Neural cell (in vitro differentiated cells): ENCODE data around the gene PP2D1. TPM values are rescaled to one million over a fixed set of nuclear protein-coding genes. Genes with fewer than 3 reads are reported as not detected.

Source experiments
- H2AFZ ChIP-seq: fragments of 200-600, 300-800 bp; sonication (generic), shearing (Covaris generic); 2 replicates; pipeline ENCODE4 v1.6.0; 2014; ENCODE audit warnings: low read depth, mild to moderate bottlenecking, antibody characterized with exemption, low read length, moderate library complexity
- H3F3A ChIP-seq: fragments of 200-600 bp; shearing (Covaris generic); 2 replicates; pipeline ENCODE4 v1.6.1; 2016; ENCODE audit warnings: mild to moderate bottlenecking, moderate library complexity, mixed read lengths, antibody characterized with exemption, low read length; ENCODE audit not compliant: insufficient read depth, poor library complexity, severe bottlenecking
- H3K27ac ChIP-seq: fragments of 200-600, 300-800 bp; sonication (generic), shearing (Covaris generic); 2 replicates; pipeline ENCODE4 v1.5.1; 2014; ENCODE audit warnings: mild to moderate bottlenecking, low read length, moderate library complexity
- H3K27me3 ChIP-seq: fragments of 300-800, 200-600 bp; sonication (generic), shearing (Covaris generic); 2 replicates; pipeline ENCODE4 v1.6.0; 2014; ENCODE audit warnings: mild to moderate bottlenecking, low read depth, low read length, moderate library complexity; ENCODE audit not compliant: insufficient read depth
- H3K36me3 ChIP-seq: fragments of 300-800, 200-600 bp; sonication (generic), shearing (Covaris generic); 2 replicates; pipeline ENCODE4 v1.5.1; 2014; ENCODE audit warnings: mild to moderate bottlenecking, antibody characterized with exemption, low read length, moderate library complexity; ENCODE audit not compliant: insufficient read depth
- H3K4me2 ChIP-seq: fragments of 300-800, 200-600 bp; sonication (generic), shearing (Covaris generic); 2 replicates; pipeline ENCODE4 v1.6.0; 2014; ENCODE audit warnings: mild to moderate bottlenecking, low read length
- H3K4me3 ChIP-seq: fragments of 300-800, 200-600 bp; sonication (generic), shearing (Covaris generic); 2 replicates; pipeline ENCODE4 v1.5.1; 2014; ENCODE audit warnings: mild to moderate bottlenecking, low read length, moderate library complexity
- H3K79me2 ChIP-seq: fragments of 200-600 bp; shearing (Covaris generic); replicated peaks from 2 replicates; pipeline ENCODE4 v1.6.0; 2014; ENCODE audit warnings: mild to moderate bottlenecking, low read length, moderate library complexity; ENCODE audit not compliant: insufficient read depth
- H3K9ac ChIP-seq: fragments of 300-800, 200-600 bp; sonication (generic), shearing (Covaris generic); 2 replicates; pipeline ENCODE4 v1.6.1; 2016; ENCODE audit warnings: mild to moderate bottlenecking, low read length, mixed read lengths
- H3K9me2 ChIP-seq: fragments of 200-600 bp; shearing (Covaris generic); 2 replicates; pipeline ENCODE4 v1.6.1; 2016; ENCODE audit warnings: mild to moderate bottlenecking, low read length, mixed read lengths; ENCODE audit not compliant: insufficient read depth
- H3K9me3 ChIP-seq: fragments of 200-600, 300-800 bp; sonication (generic), shearing (Covaris generic); 2 replicates; pipeline ENCODE4 v1.6.1; 2016; ENCODE audit warnings: mild to moderate bottlenecking, mixed run types, low read length, moderate library complexity, mixed read lengths
- H4K20me1 ChIP-seq: fragments of 200-600 bp; shearing (Covaris generic); 2 replicates; pipeline ENCODE4 v1.6.1; 2016; ENCODE audit warnings: mild to moderate bottlenecking, mixed run types; ENCODE audit not compliant: insufficient read depth
- EP300 ChIP-seq: fragments of 450-650 bp; conservative IDR thresholded peaks from 2 replicates; pipeline ENCODE4 v1.6.1; 2014; ENCODE audit warnings: antibody characterized with exemption, mild to moderate bottlenecking, moderate library complexity; ENCODE audit not compliant: poor library complexity, severe bottlenecking
- EZH2 ChIP-seq: fragments of 200-600, 300-800 bp; shearing (Covaris generic), sonication (generic); IDR thresholded peaks from 2 replicates; pipeline ENCODE4 v1.6.1; 2014; ENCODE audit warnings: antibody characterized with exemption, low read length, borderline replicate concordance, mild to moderate bottlenecking; ENCODE audit not compliant: insufficient read depth, poor library complexity, severe bottlenecking
- MXI1 ChIP-seq: fragments of 450-650 bp; conservative IDR thresholded peaks from 2 replicates; pipeline ENCODE4 v1.6.1; 2014; ENCODE audit warnings: antibody characterized with exemption, mild to moderate bottlenecking; ENCODE audit not compliant: poor library complexity, severe bottlenecking
- POLR2AphosphoS5 ChIP-seq: IDR thresholded peaks from 2 replicates; pipeline ENCODE4 v1.6.1; 2012
- RAD21 ChIP-seq: fragments of 450-650 bp; conservative IDR thresholded peaks from 2 replicates; pipeline ENCODE4 v1.6.1; 2014; ENCODE audit warnings: antibody characterized with exemption, mild to moderate bottlenecking, moderate library complexity
- SMC3 ChIP-seq: fragments of 450-650 bp; conservative IDR thresholded peaks from 2 replicates; pipeline ENCODE4 v1.6.1; 2014; ENCODE audit warnings: antibody characterized with exemption, mild to moderate bottlenecking, moderate library complexity; ENCODE audit not compliant: poor library complexity
- TAF1 ChIP-seq: IDR thresholded peaks from 2 replicates; pipeline ENCODE4 v1.6.1; 2012; ENCODE audit warnings: low read depth
- polyA plus RNA-seq: library from polyadenylated mRNA; depleted of rRNA; stranded (reverse); fragments of >200 nt; gene quantifications from 2 replicates; pipeline ENCODE4 v1.2.3, GENCODE V29; 2014
- TF ChIP-seq, protein P1 (sequence below): IDR thresholded peaks from 2 replicates; pipeline ENCODE4 v1.6.1; 2012; ENCODE audit warnings: borderline replicate concordance
- TF ChIP-seq, protein P2 (sequence below): fragments of 450-650 bp; IDR thresholded peaks from 2 replicates; pipeline ENCODE4 v1.5.1; 2014; ENCODE audit warnings: antibody characterized with exemption, mild to moderate bottlenecking, moderate library complexity; ENCODE audit not compliant: poor library complexity, severe bottlenecking

Gene PP2D1
- polyA plus RNA-seq, 1 donor from 2014 or later = not detected

DNA sequence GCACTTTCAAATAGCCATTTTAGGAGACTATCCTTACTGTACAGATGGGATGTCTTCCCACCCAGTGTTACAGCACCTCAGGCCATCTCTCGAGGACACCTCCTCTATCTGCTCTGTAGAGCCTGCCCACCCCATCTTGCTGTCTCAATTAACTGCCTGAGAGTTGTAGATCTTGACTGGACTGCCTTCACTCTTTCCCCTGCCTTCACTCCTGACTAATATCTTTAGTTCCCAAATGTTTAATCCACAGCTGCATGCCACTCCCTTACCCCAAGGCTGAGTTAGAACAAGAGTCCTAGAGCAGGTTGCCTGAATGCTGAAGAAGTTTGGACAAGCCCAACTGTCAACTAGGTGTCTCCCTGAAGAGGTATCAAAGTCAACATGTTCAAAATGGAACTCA, 1.3 kb upstream of the PP2D1 start:
- no peak for TF ChIP-seq MXI1
- no peak for TF ChIP-seq RAD21
- no peak for TF ChIP-seq POLR2AphosphoS5
- TF ChIP-seq, protein P1, sequence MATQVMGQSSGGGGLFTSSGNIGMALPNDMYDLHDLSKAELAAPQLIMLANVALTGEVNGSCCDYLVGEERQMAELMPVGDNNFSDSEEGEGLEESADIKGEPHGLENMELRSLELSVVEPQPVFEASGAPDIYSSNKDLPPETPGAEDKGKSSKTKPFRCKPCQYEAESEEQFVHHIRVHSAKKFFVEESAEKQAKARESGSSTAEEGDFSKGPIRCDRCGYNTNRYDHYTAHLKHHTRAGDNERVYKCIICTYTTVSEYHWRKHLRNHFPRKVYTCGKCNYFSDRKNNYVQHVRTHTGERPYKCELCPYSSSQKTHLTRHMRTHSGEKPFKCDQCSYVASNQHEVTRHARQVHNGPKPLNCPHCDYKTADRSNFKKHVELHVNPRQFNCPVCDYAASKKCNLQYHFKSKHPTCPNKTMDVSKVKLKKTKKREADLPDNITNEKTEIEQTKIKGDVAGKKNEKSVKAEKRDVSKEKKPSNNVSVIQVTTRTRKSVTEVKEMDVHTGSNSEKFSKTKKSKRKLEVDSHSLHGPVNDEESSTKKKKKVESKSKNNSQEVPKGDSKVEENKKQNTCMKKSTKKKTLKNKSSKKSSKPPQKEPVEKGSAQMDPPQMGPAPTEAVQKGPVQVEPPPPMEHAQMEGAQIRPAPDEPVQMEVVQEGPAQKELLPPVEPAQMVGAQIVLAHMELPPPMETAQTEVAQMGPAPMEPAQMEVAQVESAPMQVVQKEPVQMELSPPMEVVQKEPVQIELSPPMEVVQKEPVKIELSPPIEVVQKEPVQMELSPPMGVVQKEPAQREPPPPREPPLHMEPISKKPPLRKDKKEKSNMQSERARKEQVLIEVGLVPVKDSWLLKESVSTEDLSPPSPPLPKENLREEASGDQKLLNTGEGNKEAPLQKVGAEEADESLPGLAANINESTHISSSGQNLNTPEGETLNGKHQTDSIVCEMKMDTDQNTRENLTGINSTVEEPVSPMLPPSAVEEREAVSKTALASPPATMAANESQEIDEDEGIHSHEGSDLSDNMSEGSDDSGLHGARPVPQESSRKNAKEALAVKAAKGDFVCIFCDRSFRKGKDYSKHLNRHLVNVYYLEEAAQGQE = no peak
- no peak for TF ChIP-seq EZH2
- no peak for TF ChIP-seq TAF1
- Histone ChIP-seq H3K27me3 (no peaks in the 10 kb centered on the region), H3K27ac (no peak overlapping the region), H3K4me2 (no peak overlapping the region), H3K4me3 (no peak overlapping the region), H4K20me1 (no peaks in the 10 kb centered on the region), H3K9ac (no peak overlapping the region), H3F3A (no peaks in the 10 kb centered on the region), H3K9me2 (no peaks in the 10 kb centered on the region), H3K79me2 (no peaks in the 10 kb centered on the region), H2AFZ (no peak overlapping the region), H3K9me3 (no peaks in the 10 kb centered on the region), H3K36me3 (no peaks in the 10 kb centered on the region)

DNA sequence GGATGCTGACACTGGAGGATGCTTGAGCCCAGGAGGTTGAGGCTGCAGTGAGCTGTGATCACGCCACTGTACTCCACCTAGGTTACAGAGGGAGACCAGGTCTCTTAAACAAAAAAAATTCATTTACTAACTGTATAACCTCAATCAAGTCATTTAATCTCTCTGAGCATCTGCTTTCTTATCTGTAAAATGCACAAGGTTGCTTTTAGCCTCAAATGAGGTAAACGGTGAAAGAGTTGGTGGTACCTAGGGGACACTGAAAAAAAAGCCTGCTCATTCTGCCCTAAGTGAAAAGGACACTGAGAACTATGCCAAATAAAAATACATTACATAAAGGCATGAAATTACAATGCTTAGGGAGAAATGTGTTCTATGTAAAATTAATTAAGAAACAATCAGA, 3.4 kb downstream of the PP2D1 start:
- no peak overlapping the region for H3K4me3 ChIP-seq
- no peak overlapping the region for H3K4me2 ChIP-seq
- no peak overlapping the region for H3K9ac ChIP-seq
- no peak overlapping the region for H3K27ac ChIP-seq
- no peaks in the 10 kb centered on the region for H3K9me2 ChIP-seq
- H4K20me1 ChIP-seq = no peaks in the 10 kb centered on the region
- no peaks in the 10 kb centered on the region for H3K79me2 ChIP-seq
- no peaks in the 10 kb centered on the region for H3K27me3 ChIP-seq
- no peak overlapping the region for H2AFZ ChIP-seq
- no peak for TF ChIP-seq EZH2
- TF ChIP-seq RAD21 = no peak
- H3F3A ChIP-seq = no peaks in the 10 kb centered on the region
- no peaks in the 10 kb centered on the region for H3K36me3 ChIP-seq
- H3K9me3 ChIP-seq = no peaks in the 10 kb centered on the region

DNA sequence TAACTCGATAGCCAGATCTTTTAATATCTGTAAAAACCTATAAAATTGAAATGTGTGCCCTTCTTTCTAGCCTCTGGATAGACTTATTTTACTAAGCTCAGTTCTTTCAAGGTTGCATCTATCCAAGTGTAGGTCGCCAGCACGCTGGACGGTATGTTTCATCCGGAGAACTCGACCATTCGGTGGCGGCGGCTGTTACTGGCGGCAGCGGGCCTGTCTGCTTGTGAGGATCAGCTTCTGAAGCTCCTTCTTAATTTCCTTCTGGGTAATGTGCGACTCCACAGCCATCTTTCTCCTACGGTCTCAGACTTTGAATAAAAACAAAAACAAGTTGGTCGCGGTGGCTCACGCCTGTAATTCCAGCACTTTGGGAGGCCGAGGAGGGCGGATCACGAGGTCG, 4.1 kb downstream of the PP2D1 start:
- Histone ChIP-seq H3K9ac (no peak overlapping the region), H4K20me1 (no peaks in the 10 kb centered on the region), H3K4me2 (no peak overlapping the region), H3K36me3 (no peaks in the 10 kb centered on the region), H3K9me3 (no peaks in the 10 kb centered on the region), H3K79me2 (no peaks in the 10 kb centered on the region), H3F3A (no peaks in the 10 kb centered on the region), H3K9me2 (no peaks in the 10 kb centered on the region), H2AFZ (no peak overlapping the region), H3K4me3 (no peak overlapping the region), H3K27me3 (no peaks in the 10 kb centered on the region), H3K27ac (no peak overlapping the region)
- no peak for TF ChIP-seq SMC3
- no peak for TF ChIP-seq TAF1
- TF ChIP-seq POLR2AphosphoS5 = no peak
- TF ChIP-seq, protein P2, sequence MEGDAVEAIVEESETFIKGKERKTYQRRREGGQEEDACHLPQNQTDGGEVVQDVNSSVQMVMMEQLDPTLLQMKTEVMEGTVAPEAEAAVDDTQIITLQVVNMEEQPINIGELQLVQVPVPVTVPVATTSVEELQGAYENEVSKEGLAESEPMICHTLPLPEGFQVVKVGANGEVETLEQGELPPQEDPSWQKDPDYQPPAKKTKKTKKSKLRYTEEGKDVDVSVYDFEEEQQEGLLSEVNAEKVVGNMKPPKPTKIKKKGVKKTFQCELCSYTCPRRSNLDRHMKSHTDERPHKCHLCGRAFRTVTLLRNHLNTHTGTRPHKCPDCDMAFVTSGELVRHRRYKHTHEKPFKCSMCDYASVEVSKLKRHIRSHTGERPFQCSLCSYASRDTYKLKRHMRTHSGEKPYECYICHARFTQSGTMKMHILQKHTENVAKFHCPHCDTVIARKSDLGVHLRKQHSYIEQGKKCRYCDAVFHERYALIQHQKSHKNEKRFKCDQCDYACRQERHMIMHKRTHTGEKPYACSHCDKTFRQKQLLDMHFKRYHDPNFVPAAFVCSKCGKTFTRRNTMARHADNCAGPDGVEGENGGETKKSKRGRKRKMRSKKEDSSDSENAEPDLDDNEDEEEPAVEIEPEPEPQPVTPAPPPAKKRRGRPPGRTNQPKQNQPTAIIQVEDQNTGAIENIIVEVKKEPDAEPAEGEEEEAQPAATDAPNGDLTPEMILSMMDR = no peak
- TF ChIP-seq RAD21 = no peak
- TF ChIP-seq EZH2 = no peak
- no peak for TF ChIP-seq MXI1
- no peak for TF ChIP-seq EP300
- TF ChIP-seq, protein P1 = no peak
